ENCODE data around the gene LHFPL5.

LHFPL5 gene

DNA sequence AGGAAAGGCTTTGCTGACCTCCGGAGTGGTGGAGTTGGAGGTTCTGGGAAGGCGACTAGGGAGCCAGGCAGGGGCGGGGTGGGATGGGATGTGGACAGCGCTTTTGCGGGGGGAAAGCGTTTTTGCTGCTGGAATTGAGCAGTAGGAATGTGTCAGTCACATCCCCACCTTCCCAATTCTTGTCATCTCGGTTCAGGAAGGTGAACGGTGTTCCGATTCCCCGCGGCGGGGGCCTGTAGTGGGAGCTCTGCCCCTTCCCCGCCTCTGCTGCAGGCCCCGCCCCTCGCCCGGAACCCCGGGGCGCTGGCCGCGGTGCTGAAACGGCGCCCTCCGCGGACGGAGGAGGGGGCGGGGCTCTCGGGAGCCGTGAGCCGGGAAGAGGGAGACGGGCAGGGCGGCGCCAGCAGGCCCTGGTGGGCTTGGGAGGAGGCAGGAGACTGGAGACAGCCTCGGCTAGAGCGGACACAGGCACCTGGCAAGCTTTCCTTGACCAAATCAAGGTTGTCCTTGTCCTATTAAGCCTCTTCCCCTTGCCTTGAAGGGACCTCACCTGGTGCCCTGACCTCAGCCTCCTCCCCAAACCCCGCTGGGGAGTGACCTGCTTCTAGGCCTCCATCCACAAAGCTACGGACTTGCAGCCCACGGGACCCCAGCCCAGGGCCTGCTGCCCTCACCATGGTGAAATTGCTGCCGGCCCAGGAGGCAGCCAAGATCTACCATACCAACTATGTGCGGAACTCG, at the start of gene LHFPL5:
TSS of gene LHFPL5 (plus strand) at position 357 of the 741 bp plus-strand sequence. CDS start at position 676, 319 bp downstream.
- DNase-seq, result peak; percentile 79

DNA sequence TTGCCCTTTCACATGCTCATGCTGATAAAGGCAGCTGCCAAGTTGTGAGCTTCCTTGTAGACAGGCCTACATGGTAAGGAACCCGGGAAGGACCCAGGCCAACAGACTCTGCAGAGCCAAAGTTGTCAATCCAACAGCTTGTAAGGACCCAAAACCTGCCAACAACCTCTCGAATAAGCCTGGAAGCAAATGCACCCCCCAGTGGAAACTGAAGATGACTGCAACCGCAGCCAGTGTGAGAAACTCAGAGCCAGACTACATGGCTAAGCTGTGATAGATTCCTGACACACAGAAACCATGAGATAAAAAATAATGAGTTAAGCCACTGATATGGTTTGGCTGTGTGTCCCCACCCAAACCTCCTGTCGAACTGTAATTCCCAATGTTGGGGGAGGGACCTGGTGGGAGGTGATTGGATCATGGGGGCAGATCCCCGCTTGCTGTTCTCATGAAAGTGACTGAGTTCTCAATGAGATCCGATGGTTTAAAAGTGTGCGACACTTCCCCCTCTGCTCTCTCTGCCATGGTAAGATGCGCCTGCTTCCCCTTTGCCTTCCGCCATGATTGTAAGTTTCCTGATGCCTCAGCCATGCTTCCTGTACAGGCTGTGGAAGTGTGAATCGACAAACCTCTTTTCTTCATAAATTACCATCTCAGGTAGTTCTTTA, 47.6 kb upstream of the LHFPL5 start:
- peak; percentile 23 for DNase-seq

DNA sequence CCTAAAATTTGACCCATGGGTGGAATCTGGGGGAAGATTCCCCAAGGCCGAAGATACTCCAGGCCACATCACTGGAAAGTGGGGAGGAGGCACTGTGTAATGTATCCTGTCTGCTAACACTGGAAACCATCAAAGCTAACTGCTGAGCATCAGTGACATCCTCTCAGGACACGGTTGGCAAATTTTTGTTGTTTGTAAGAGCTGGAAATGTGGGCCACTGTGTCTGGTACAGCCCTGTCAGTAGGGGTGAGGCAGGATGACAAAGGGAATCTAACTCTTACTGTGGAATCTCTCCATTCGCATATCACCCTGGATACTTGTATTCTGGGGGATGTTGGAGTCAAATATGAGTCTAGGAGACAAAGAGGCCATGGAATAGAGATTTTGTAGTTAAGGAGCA, 45.7 kb upstream of the LHFPL5 start:
- no peak for DNase-seq

DNA sequence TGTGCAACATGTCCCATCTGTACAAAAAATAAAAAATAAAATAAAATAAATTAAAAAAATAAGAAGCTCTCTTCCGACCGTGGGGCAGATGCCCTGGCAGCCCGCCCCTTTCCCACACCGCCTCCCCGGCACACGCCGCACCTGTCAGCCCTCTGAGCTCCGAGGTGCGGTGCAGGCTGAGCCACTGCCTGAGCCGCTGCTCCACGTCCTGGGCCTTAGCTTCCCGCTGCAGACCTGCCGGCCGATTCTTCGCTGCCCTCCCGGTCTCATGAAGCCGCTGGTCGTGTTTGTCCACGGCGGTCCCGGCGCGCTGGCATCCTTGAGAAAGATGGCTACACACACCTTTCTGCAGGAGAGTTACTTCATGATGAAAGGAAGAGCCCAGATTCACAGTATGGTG, 39.4 kb upstream of the LHFPL5 start:
- no peak for DNase-seq

DNA sequence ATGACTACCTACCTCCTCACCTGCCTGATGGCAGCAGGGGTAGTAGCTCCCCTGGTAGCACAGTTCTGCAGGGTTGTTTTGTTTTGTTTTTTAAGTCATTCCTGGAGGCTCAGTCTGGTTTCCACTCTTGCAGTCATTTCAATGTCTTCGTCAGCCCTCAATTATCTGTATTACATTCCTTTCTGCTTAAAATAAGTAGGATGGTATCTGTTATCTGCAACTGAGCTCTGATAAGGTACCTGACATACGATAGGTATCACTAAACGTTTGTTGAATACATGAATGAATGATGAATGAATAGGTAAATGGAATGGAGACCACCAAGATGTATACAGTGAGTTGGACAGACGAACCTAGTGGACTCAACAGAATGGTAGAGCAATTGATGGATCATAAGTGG, 35.9 kb upstream of the LHFPL5 start:
- no peak for DNase-seq

DNA sequence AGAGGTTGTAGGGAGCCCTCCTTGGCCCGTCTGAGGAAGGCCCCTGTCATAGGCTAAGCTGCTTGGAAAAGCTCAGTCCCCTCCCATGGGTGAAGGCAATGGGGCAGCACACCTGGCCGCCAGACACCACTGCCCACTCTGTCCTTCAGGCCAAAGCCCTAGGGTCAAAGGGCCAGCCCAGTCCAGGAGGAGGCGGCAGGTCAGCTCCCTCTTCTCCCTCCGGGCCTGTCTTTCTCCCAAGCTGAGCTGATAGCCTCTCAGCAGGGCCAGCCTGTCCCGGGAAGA, 33.9 kb upstream of the LHFPL5 start:
- DNase-seq, result no peak

DNA sequence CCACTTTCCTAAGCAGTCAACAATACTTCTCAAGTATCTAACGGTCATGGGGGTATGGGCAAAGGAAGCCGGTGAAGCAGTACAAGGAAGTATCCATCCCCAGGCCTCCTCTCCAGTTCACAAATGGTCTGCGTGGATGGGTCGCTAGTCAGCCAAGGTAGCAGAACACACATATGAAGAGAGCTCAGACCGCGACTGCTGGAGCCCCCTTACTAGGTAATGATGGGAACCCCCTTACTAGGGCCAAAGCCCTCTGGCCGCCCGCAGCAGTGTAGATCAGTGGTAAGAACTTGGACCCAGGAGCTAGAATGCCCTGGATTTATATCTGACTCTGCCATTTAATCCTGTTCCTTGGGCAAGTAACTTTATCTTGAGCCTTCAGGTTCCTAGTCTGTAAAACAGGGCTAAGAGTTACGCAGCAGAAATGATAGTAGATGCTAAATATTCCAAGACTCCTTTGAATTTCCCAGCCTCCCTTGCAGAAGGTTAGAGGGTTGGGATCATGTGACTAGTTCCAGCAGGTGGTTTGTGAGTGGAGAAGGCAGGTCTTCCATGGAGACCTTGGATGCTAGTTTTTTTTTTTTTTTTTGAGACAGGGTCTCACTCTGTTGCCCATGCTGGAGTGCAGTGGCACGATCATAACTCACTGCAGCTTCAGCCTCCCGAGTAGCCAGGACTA, 30.9 kb upstream of the LHFPL5 start:
- DNase-seq, result no peak

DNA sequence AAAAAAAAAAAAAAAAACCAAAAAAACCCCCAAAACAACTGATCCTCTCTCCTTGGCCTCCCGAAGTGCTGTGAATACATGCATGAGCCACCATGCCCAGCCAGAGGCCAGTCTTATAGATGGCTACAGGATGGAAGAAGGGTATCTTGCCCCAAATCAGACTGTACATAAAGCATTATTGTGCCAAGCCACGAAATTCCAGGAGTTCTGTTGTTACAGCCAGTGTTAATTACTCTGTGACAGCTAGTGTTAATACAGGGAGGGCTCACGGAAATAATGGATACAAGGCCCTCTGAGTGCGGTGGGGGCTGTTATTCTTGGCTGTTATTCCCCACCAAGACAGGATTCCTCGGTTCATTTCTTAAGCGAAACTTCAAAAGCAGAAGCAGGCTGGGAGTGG, 30.1 kb upstream of the LHFPL5 start:
- DNase-seq, result no peak

DNA sequence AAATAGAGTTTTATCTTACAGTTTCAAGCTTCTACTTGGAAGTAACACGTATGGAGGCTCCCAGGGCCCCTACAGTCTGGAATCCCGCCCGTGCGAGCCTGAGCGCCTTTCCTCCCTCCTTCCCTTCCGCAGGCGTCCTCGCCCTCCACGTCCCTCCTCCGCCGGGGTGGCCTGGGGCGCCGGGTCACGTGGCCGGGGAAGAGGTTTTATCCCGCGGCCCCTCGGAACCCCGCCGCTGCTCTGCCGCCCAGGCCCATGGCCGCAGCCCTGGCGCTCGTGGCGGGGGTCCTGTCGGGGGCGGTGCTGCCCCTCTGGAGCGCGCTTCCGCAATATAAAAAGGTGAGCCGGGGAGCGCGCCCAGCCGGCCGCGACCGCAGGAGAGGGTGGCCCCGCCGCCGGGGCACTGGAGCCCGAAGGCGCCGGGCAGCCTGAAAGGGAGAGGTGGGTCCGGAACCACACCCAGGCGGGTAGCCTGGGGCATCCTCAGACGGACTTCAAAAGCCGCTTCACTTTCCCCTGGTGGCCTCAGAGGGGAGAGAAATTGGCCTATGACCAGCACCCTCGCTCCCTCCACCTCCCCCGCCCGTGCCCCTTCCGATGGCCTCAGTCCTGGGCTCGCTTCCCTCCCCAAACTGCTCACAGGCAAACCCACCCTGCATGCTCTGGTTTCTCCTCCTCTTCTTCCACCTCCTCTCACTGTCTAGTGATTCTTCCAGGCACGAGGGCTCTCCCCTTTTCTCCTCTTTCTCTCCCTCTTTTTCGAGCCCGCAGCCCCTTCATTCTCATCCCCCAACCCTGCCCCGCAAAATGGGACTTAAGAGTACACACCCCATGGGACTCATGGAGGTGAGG, 28.6 kb upstream of the LHFPL5 start, which contains the start of gene CLPSL2:
TSS of gene CLPSL2 (plus strand) at position 235 of the 852 bp plus-strand sequence. CDS start at position 256, 21 bp downstream.
- peak; percentile 51 for DNase-seq

DNA sequence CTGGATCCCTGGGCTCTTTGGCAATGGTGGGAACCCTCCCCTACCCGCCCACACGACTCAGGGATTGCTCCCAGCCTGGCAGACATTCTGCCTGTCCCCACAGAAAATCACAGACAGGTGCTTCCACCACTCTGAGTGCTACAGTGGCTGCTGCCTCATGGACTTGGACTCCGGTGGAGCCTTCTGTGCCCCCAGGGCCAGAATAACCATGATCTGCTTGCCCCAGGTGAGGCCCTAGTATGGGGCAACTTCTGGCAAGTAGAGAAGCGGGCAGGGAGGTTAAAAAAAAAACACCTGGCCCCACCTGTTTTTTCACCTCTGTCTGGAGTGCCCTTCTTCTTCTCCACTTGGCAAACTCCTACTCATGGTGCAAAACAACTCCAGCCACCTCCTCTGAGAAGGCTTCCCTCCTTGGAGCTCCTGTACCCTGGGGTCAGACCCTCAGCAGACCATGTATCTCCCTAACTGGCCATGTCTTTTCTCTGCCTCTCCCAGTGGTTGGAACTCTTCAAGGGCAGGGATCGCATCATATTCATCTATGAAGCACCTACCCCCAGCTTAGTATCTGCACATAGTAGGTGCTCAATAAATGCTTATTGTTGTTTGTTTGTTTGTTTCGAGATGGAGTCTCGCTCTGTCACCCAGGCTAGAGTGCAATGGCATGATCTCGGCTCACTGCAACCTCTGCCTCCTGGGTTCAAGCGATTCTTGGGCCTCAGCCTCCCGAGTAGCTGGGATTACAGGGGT, 27.6 kb upstream of the LHFPL5 start:
- DNase-seq, result no peak

DNA sequence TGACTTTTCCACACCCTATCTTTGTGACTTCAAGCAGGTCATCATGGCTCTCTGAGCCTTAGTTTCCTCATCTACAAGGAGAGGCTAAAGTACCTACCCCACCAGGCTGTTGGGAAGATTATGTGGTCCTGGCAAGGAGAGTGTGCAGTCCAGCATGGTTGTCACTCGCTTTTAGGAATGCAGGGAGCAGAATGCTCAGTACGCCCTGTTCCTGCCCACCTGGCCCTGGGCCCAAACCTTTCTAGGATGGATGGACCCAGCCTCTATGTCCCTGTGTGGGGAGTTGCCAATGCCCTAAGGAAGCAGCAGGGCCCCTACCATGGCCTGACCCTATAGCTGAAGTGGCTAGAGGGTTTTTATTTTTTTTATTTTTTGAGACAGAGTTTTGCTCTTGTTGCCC, 26.7 kb upstream of the LHFPL5 start:
- no peak for DNase-seq

DNA sequence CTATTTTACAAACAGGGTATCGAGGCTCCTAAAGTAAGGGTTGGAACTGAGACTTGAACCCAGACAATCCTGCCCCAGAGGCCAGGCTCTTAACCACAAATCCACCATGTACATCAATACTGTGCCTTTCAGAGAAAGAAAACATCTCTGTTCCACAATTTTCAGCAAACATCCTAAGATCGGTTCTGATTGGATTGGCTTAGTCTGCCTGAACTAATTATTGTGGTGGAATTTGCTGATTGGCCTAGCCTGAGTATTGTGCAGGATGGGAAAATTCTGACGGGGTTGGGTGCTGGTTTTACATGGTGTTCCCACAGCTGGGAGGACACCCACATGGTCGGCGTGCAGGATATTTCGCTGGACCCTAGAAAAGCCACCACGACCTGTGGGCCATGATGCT, 24.4 kb upstream of the LHFPL5 start, which contains the start of gene CLPSL1:
TSS of gene CLPSL1 (plus strand) at position 301 of the 400 bp plus-strand sequence. CDS start at position 393, 92 bp downstream.
- DNase-seq, result no peak

DNA sequence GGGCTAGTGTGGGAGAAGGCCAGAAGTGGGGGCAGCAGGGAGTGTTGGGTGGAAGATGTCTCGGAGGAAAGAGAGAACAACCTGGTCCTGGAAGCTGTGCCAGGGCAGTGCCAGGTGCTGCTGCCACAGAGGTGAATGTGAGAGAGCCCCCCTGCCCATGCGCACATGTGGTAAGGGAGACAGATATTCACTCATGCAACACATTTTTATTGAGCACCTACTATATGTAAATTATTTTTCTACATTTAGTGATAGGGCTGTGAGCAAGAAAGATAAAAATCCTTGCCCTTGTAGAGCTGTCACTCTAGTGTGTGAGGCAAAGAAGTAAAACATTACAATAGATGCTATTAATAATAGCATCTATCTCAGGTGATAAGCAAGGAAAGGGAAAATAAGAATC, 23.9 kb upstream of the LHFPL5 start:
- DNase-seq, result no peak

DNA sequence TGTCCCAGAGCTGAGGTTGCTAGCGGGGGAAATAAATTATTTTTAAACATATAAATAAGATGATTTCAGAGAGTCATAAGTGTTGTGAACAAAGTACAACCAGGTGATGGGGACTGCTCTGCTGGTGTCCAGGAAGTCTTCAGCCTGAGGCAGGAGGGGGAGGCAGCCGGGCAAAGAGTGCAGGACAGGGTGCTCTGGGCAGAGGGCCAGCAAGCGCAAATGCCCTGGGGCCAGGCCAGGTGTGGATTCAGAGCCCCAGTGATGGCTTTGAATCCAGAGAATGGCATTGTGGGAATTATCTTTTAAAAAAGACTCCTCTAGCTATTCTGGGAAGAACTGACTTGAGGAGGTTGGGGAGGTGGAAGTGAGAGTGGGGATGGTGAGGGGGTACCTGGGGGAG, 22.7 kb upstream of the LHFPL5 start:
- no peak for DNase-seq

DNA sequence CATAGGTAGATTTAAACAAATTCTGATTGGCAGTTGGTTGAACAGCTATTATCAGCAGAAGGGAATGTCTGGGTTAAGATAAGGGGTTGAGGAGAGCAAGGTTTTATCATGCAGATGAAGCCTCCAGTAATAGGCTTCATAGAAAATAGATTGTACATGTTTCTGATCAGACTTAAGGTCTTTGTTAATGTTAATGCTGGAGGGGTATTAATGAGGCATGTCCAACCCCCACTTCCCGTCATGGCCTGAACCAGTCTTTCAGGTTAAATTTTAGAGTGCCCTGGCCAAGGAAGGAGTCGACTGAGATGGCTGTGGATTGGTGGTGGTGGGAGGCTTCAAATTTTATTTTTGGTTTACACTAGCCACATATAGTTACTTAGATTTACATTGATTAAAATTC, 21.0 kb upstream of the LHFPL5 start:
- no peak for DNase-seq

DNA sequence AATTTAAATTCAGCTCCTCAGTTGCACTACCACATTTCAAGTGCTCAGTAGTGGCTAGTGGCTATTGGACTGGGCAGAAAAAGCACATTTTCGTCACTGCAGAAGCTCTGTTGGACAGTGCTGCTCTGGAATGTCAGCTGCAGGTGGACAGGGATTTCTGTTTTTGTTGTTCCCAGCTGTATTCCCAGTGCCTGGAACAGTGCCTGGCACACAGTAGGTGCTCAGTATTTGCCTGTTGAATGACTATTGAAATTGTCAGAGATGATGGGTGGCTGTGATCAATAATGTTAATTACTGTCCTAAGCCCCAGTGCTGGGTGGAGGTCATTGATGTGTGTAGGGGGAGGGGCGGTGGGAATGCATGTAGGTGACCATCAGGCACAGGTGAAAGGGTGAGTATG, 18.9 kb upstream of the LHFPL5 start:
- no peak for DNase-seq

DNA sequence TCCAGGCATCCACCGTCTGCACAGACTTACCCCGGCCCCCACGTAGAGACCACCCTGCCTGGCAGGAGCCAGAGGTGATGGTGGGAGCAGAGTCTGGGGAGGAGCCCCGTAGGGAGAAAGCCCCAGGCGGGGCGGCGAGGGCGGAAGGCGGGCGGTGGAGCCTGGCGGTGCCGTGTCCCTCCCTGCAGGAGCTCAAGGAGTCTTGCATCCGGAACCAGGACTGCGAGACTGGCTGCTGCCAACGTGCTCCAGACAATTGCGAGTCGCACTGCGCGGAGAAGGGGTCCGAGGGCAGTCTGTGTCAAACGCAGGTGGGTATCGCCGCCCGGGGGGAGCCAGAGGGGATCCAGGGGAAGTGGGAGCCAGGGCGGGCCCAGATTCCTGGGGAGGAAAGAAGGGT, 18.3 kb upstream of the LHFPL5 start:
- no peak for DNase-seq

DNA sequence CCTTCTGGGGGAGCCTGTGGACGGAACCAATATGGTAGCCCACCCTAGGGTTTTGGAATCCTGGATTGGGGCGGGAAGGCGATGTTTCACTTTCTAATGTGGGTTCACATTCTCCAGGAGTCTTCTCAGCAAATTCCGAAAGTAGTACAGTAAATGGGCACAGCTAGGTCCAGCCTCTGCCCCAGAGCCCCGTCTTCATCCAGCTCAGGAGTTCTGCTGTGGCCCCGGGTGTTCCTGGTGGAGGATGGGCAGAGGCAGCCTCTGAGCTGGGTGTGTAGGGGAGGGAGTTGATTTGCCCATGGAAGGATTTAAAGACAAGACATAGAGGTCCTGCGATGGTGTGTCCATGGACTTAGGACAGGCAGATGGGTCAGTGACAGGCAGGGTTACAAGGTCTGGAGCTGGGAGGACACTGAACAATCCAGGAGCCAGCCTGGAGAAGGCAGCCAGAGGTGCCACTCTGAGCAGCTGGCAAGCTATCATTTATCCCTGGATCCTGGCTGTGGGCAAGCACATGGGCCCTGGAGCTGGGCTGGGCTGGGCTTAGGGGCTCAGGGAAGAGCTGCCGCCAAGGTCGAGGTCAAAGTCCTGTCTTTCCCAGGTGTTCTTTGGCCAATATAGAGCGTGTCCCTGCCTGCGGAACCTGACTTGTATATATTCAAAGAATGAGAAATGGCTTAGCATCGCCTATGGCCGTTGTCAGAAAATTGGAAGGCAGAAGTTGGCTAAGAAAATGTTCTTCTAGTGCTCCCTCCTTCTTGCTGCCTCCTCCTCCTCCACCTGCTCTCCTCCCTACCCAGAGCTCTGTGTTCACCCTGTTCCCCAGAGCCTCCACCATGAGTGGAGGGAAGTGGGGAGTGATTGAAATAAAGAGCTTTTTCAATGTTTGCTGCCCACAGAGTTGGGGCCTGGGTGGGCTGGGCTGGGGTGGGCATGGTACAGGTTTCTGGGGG, 17.6 kb upstream of the LHFPL5 start:
- no peak for DNase-seq

DNA sequence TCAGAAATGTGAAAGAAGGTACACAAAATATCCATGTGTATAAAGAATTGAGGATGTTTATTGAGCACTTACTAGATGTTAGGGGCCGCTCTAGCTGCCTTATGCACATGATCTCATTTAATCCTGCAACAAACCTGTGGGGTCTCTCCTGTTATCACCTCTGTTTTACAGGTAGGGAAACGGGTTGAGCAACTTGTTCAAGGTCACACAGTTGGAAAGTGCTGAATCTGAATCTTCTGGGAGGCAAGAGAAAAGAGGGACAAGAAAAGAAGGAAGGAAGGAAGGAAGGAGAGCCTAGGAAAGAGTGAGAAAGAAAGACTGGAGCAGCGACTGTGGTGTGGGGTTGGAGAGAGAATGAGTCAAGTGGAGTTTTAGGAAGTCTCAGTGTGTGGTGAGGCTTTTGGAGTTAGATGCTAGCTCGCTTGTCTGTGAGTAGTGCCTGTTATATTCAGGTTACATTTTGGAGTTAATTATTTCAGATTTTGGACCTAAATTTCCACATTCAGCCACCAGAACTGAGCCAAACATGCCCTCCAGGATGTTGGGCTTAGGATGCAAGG, 16.6 kb upstream of the LHFPL5 start:
- no peak for DNase-seq

DNA sequence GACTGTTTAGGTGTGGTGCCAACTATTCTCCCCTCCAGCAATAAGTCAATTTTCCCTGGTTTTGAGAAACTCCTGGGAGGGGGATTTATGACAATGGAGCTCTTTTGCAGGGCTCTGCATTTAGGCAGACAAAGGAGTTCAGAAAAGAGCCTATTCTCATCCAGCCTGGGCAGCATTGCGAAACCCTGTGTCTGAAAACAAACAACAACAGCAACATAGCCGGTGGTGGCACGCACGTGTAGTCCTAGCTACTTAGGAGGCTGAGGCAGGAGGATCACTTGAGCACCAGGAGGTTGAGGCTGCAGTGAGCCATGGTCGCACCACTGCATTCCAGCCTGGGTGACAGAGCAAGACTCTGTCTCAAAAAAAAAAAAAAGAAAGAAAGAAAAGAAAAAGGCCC, 14.5 kb upstream of the LHFPL5 start:
- DNase-seq, result no peak
